Measurements from ENCODE around the gene ADISSP. TPM values are rescaled to one million over a fixed set of nuclear protein-coding genes. Genes with fewer than 3 reads are reported as not detected.

Gene ADISSP
- total RNA-seq, 2 experiments from 2014 or later = 20.7 to 23.4 TPM

- Mint-ChIP-seq H3K36me3 (ENCODE audit: low read depth) (no peaks in the 10 kb centered on the region), H3K27ac (no peak overlapping the region), H3K9me3 (peaks cover 2% of the 10 kb centered on the region), H3K4me1 (peaks cover 26% of the 10 kb centered on the region), H3K27me3 (peaks cover 57% of the 10 kb centered on the region), H3K4me3 (no peak overlapping the region)
- DNase-seq = no peak
- ChIA-PET POLR2A (no interaction called here), CTCF (interaction anchor here (0.6 to 1.8 kb wide), 2 partner anchors 14 to 181 kb away, joined by 3 read pairs; no protein-coding TSS in a partner anchor)
These were observed 43.2 kb downstream of the ADISSP start for GRCh38 chr20:3724356-3724755.

GRCh38 chr20:3723284-3723683 is 44.3 kb downstream of the ADISSP start:
- Mint-ChIP-seq H3K27me3 (peaks cover 52% of the 10 kb centered on the region), H3K4me3 (no peak overlapping the region), H3K4me1 (peaks cover 32% of the 10 kb centered on the region), H3K9me3 (peaks cover 2% of the 10 kb centered on the region), H3K36me3 (ENCODE audit: low read depth) (no peaks in the 10 kb centered on the region), H3K27ac (no peak overlapping the region)
- DNase-seq = no peak
- CTCF ChIA-PET = interaction anchor here (1.1 kb wide), 1 partner anchor 12 kb away, joined by 3 read pairs; no protein-coding TSS in a partner anchor
- POLR2A ChIA-PET = no interaction called here

DNA sequence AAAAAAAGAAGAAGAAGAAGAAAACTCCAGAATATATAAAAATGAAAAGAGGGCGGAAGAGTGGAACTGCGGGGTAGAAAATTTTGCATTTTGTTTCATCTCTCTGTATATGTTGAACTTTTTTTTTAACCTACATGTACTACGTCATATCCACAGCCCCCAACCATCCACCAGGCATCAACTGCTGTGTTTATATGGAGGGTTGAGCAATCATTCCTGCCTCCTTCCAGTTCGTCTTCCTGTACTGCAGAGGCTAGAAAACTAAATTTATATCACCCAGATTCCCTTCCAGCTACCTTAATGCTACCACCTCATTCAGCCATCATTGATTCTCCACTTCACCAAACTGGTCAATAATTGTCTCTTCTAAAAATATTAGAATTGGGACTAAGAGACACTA is 45.6 kb downstream of the ADISSP start:
- H3K4me3 Mint-ChIP-seq = no peak overlapping the region
- DNase-seq = no peak
- POLR2A ChIA-PET = no interaction called here
- H3K27me3 Mint-ChIP-seq = peaks cover 45% of the 10 kb centered on the region
- CTCF ChIA-PET = interaction anchor here (1.0 kb wide), 1 partner anchor 22 kb away, joined by 5 read pairs; no protein-coding TSS in a partner anchor
- H3K27ac Mint-ChIP-seq = no peak overlapping the region
- H3K9me3 Mint-ChIP-seq = peaks cover 2% of the 10 kb centered on the region
- no peaks in the 10 kb centered on the region for H3K36me3 Mint-ChIP-seq (ENCODE audit: low read depth)
- peaks cover 35% of the 10 kb centered on the region for H3K4me1 Mint-ChIP-seq

GRCh38 chr20:3720626-3721025 is 46.9 kb downstream of the ADISSP start:
- DNase-seq = no peak
- Mint-ChIP-seq H3K27me3 (peaks cover 40% of the 10 kb centered on the region), H3K9me3 (peaks cover 2% of the 10 kb centered on the region), H3K36me3 (ENCODE audit: low read depth) (no peaks in the 10 kb centered on the region), H3K4me1 (peaks cover 35% of the 10 kb centered on the region), H3K27ac (peak overlapping the region; percentile 33), H3K4me3 (no peak overlapping the region)
- ChIA-PET CTCF (interaction anchor here (0.8 to 1.9 kb wide), 3 partner anchors 10 to 29 kb away, joined by 3 to 16 read pairs (median 4); no protein-coding TSS in a partner anchor), POLR2A (no interaction called here)

DNA sequence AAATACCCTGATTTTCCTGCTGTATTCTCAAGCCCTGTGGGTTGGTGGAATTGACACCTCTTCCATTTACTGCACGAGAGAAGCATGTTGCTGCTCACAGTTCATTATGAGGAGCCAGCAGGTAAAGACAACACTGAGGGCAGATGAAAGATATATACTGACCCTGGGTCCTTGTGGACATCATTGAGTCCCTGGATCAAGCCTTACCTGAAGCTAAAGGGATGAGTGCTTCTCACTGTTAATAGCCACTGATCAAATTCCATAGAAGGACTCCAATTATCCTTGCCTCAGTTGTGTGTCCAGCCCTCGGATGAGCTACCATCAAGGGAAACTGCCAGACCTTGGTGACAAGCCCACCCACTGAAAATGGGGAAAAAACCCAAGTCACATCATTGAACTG is 47.5 kb downstream of the ADISSP start:
- H3K27ac Mint-ChIP-seq = peak overlapping the region; percentile 33
- H3K27me3 Mint-ChIP-seq = peaks cover 40% of the 10 kb centered on the region
- no peak overlapping the region for H3K4me3 Mint-ChIP-seq
- ChIA-PET CTCF (interaction anchor here (0.7 to 1.9 kb wide), 4 partner anchors 9 to 117 kb away, joined by 3 to 16 read pairs (median 4); no protein-coding TSS in a partner anchor), POLR2A (interaction anchor here (1.0 kb wide), 1 partner anchor 53 kb away, joined by 3 read pairs; no protein-coding TSS in a partner anchor)
- peaks cover 2% of the 10 kb centered on the region for H3K9me3 Mint-ChIP-seq
- H3K36me3 Mint-ChIP-seq (ENCODE audit: low read depth) = no peaks in the 10 kb centered on the region
- DNase-seq = no peak
- H3K4me1 Mint-ChIP-seq = peaks cover 35% of the 10 kb centered on the region

DNA sequence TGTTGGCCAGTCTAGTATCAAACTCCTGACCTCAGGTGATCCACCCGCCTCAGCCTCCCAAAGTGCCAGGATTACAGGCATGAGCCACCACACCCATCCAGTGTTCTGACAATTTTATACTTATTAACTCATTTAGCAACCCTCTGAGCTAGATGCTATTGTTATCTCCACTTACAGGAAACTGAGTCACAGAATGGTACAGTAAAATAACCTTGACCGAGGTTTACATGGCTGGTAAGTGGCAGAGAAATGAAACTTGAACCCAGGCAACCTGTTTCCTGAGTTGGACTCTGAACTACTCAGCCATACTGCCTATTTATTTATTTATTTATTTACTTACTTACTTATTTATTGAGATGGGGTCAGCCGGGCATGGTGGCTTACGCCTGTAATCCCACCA is 48.5 kb downstream of the ADISSP start:
- ChIA-PET CTCF (interaction anchor here (1.9 kb wide), 1 partner anchor 8 kb away, joined by 16 read pairs; no protein-coding TSS in a partner anchor), POLR2A (interaction anchor here (1.0 kb wide), 1 partner anchor 52 kb away, joined by 3 read pairs; no protein-coding TSS in a partner anchor)
- no peak for DNase-seq
- Mint-ChIP-seq H3K9me3 (peaks cover 2% of the 10 kb centered on the region), H3K36me3 (ENCODE audit: low read depth) (no peaks in the 10 kb centered on the region), H3K4me3 (no peak overlapping the region), H3K27ac (no peak overlapping the region), H3K4me1 (peaks cover 33% of the 10 kb centered on the region), H3K27me3 (peaks cover 32% of the 10 kb centered on the region)

DNA sequence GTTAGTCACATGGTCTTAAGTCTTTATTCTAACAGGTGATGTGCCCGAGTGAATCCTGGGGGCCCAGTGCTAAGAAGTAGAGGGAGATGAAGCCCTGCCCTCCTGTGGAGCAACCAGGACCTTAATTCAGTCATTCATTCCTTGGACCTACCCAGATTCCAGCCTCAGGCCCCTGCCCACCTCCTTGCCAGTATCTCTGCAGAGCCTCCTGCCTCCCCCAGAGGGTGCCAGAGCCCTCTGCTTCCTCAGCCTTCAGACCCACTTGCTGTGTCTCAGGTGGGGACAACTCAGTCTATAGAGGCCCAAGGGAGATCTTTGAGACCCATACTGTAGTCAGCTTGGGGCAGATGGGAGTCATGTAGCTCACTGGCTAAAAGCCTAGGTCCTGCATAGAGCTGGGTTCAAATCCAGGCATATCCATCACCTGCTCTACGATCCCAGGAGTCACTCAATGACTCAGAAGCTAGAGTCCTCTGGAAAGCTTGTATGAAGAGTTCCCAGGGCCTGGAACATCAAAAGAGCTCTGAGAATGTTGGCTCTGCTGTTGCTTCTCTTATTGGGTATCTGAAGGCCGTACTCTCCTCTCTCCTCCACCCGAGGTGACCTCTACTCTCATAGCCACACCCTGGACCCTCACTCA is 51.2 kb downstream of the ADISSP start:
- ChIA-PET POLR2A (no interaction called here), CTCF (interaction anchor here (0.7 to 1.5 kb wide), 8 partner anchors 29 to 369 kb away, joined by 3 to 10 read pairs (median 5); partner anchors contain the start of gene ADISSP)
- no peaks in the 10 kb centered on the region for H3K36me3 Mint-ChIP-seq (ENCODE audit: low read depth)
- peaks cover 19% of the 10 kb centered on the region for H3K27me3 Mint-ChIP-seq
- DNase-seq = peak; percentile 36
- no peak overlapping the region for H3K27ac Mint-ChIP-seq
- H3K9me3 Mint-ChIP-seq = peaks cover 2% of the 10 kb centered on the region
- no peak overlapping the region for H3K4me3 Mint-ChIP-seq
- H3K4me1 Mint-ChIP-seq = peaks cover 29% of the 10 kb centered on the region

- H3K4me3 Mint-ChIP-seq = no peak overlapping the region
- no peaks in the 10 kb centered on the region for H3K9me3 Mint-ChIP-seq
- peaks cover 7% of the 10 kb centered on the region for H3K27me3 Mint-ChIP-seq
- ChIA-PET POLR2A (no interaction called here), CTCF (interaction anchor here (1.1 kb wide), 1 partner anchor 35 kb away, joined by 3 read pairs; no protein-coding TSS in a partner anchor)
- no peak for DNase-seq
- H3K36me3 Mint-ChIP-seq (ENCODE audit: low read depth) = no peaks in the 10 kb centered on the region
- peaks cover 15% of the 10 kb centered on the region for H3K4me1 Mint-ChIP-seq
- H3K27ac Mint-ChIP-seq = no peak overlapping the region
These were observed 53.5 kb downstream of the ADISSP start for GRCh38 chr20:3714092-3714491.

DNA sequence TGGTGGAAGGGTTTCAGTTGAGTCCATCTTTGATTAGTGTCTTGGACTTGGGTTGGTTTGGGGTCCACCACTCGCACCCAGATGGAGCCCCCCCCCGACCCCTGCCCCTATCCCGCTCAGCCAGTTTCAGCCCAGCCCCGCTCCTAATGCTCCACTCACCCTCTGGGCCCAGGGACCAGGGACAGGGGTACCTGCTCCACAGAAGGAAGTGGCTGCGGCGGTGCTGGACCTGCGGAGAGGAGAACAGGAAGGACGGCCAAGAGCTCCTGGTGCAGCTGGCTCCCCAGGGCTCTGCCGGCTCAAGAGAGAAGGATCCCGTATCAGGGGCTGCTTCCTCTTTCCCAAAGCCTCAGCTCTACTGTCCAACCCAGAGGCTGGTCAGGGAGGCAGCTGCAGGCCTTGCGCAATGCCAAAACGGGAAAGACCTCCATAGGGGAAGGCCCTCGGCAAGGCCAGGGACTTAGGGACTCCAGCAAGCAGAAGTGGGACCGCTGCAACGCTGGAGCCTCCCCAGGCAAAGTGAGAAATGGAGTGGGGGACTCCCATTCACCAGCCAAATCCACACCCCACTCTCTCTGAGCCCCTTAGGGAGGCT is 55.2 kb downstream of the ADISSP start, which contains the start of gene SIGLEC1:
Gene SIGLEC1 (minus strand): TSS at position 322 of the 595 bp plus-strand sequence. CDS start 5,472 bp downstream, outside the sequence.
- Mint-ChIP-seq H3K9me3 (no peaks in the 10 kb centered on the region), H3K4me3 (no peak within 1 kb of the TSS), H3K4me1 (peaks cover 9% of the 10 kb centered on the region), H3K27me3 (peaks cover 8% of the 10 kb centered on the region), H3K36me3 (ENCODE audit: low read depth) (no peaks in the 10 kb centered on the region), H3K27ac (no peak within 1 kb of the TSS)
- POLR2A ChIA-PET = no interaction called here
- CTCF ChIA-PET = interaction anchor here (1.4 to 1.9 kb wide), 2 partner anchors 36 to 149 kb away, joined by 4 to 6 read pairs; no protein-coding TSS in a partner anchor
- no peak for DNase-seq

- no peaks in the 10 kb centered on the region for H3K36me3 Mint-ChIP-seq (ENCODE audit: low read depth)
- H3K27me3 Mint-ChIP-seq = peaks cover 8% of the 10 kb centered on the region
- H3K9me3 Mint-ChIP-seq = no peaks in the 10 kb centered on the region
- H3K4me3 Mint-ChIP-seq = no peak overlapping the region
- no peak for DNase-seq
- ChIA-PET POLR2A (no interaction called here), CTCF (interaction anchor here (0.6 to 2.7 kb wide), 35 partner anchors 8 to 982 kb away, joined by 3 to 56 read pairs (median 4); partner anchors contain the start of genes ADISSP and ATRN)
- H3K27ac Mint-ChIP-seq = no peak overlapping the region
- H3K4me1 Mint-ChIP-seq = peaks cover 9% of the 10 kb centered on the region
These were observed 56.0 kb downstream of the ADISSP start for GRCh38 chr20:3711484-3711941.

DNA sequence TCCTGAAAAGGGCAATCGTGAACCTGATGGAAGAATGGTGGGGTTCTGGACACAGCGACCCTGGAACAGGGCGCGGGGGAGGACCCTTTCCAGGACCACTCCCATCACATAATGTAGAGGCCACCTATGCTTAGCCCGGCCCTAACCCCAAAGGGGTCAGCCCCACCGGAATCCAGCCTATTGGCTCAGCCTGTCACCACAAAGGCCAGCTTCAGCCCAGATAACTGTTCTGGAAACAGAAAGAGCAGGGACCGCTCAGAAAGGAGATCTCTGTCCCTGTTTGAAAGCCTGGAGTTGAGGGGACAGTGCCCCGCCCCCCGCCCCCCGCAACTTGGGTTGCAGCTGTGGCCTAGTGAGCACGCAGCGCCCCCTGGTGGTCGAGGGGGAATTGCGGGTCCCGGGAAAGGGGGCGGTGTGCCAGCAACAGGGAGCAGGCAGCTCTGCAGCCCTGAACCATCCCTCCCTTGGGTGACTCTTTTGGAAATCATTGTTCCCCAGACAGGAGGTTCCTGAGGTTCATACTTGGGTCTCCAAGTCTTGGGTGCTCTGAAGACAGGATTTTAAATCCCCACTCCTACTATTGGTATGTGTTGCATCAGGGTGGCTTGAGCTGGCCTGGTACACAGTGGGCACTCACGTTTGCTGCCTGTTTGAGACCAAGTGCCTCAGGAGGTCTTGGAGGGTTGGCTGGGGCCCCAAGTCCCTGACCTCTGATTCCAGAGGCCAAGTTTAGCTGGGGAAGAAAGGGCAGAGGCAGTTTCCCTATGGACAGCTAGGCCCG is 56.7 kb downstream of the ADISSP start:
- CTCF ChIA-PET = interaction anchor here (0.6 to 2.7 kb wide), 42 partner anchors 9 to 982 kb away, joined by 3 to 56 read pairs (median 4); partner anchors contain the start of genes ADISSP and ATRN
- DNase-seq = peak; percentile 76
- Mint-ChIP-seq H3K36me3 (ENCODE audit: low read depth) (no peaks in the 10 kb centered on the region), H3K9me3 (no peaks in the 10 kb centered on the region), H3K27ac (no peak overlapping the region), H3K4me3 (no peak overlapping the region), H3K4me1 (peaks cover 9% of the 10 kb centered on the region), H3K27me3 (peaks cover 8% of the 10 kb centered on the region)
- POLR2A ChIA-PET = interaction anchor here (0.6 to 1.0 kb wide), 2 partner anchors 34 to 45 kb away, joined by 3 to 6 read pairs; no protein-coding TSS in a partner anchor

- POLR2A ChIA-PET = interaction anchor here (0.6 to 1.0 kb wide), 2 partner anchors 34 to 44 kb away, joined by 3 to 6 read pairs; no protein-coding TSS in a partner anchor
- H3K4me1 Mint-ChIP-seq = peaks cover 9% of the 10 kb centered on the region
- CTCF ChIA-PET = interaction anchor here (0.9 to 2.7 kb wide), 15 partner anchors 10 to 147 kb away, joined by 3 to 56 read pairs (median 8); partner anchors contain the start of gene ADISSP
- H3K36me3 Mint-ChIP-seq (ENCODE audit: low read depth) = no peaks in the 10 kb centered on the region
- H3K9me3 Mint-ChIP-seq = no peaks in the 10 kb centered on the region
- no peak overlapping the region for H3K27ac Mint-ChIP-seq
- no peak overlapping the region for H3K4me3 Mint-ChIP-seq
- H3K27me3 Mint-ChIP-seq = peaks cover 8% of the 10 kb centered on the region
- no peak for DNase-seq
These were observed 57.5 kb downstream of the ADISSP start for GRCh38 chr20:3710011-3710466.

All from activated CD4-positive, alpha-beta memory T cell treated with anti-CD3 and anti-CD28 coated beads, Interleukin-2, amount 10 ng/mL, durations not matched to agents 7 days and 5 days (primary cell).